GM12878 (cell line): ENCODE data around the gene NIFK.

Source experiments
- MXI1 ChIP-seq: fragments of 150-350 bp; IDR thresholded peaks from 2 replicates; pipeline ENCODE4 v1.6.1; 2011; ENCODE audit warnings: low read depth, mild to moderate bottlenecking, inconsistent platforms, low read length, improper control_type of control experiment
- SREBF1 ChIP-seq: IDR thresholded peaks from 2 replicates; pipeline ENCODE4 v1.6.1; 2012; ENCODE audit warnings: mild to moderate bottlenecking, low read length
- SRF ChIP-seq, 2 experiments: IDR thresholded peaks; 2 replicates each; pipeline ENCODE4 v1.6.1; 2011; ENCODE audit warnings: low read depth in 2 of 2, low read length in 2 of 2, mild to moderate bottlenecking in 1 of 2, moderate library complexity in 1 of 2

- TF ChIP-seq SREBF1 (no peak), MXI1 (no peak), SRF (IDR thresholded peaks at IDR 0.05; ENCODE audit: low read depth in 2 of 2, low read length in 2 of 2) (no peak)
These were observed 5.3 kb downstream of the NIFK start for GRCh38 chr2:121731366-121731765.
